Lung (tissue), 12 donors: Measurements from ENCODE around the gene EVI5. TPM values are rescaled to one million over a fixed set of nuclear protein-coding genes. Genes with fewer than 3 reads are reported as not detected.

Experiments used
- ATAC-seq: fragments of 200-7000 bp; cut with Tn5 transposase; one replicate; pipeline ENCODE4 v1.9.1; 2020; ENCODE audit warnings: moderate number of reproducible peaks; ENCODE audit not compliant: insufficient read depth, low FRiP score
- DNase-seq, 3 donors: peaks; one replicate each; pipeline ENCODE4 v3.0.0-alpha.2; 2013 to 2017
- H3K27ac ChIP-seq, 2 donors: one replicate each; pipeline ENCODE4 v1.5.1; 2013; ENCODE audit warnings: mild to moderate bottlenecking in 2 of 2, moderate library complexity in 2 of 2, control low read depth in 1 of 2, inconsistent platforms in 1 of 2, low read depth in 1 of 2, low read length in 1 of 2
- H3K27me3 ChIP-seq, 3 donors: one replicate each; pipeline ENCODE4 v1.5.1; 2013; ENCODE audit warnings: low read length in 2 of 3; ENCODE audit not compliant: control insufficient read depth in 3 of 3, insufficient read depth in 3 of 3
- H3K36me3 ChIP-seq, 4 donors: one replicate each; pipeline ENCODE4 v1.5.1; 2013; ENCODE audit warnings: low read length in 4 of 4, mild to moderate bottlenecking in 1 of 4, moderate library complexity in 1 of 4; ENCODE audit not compliant: control insufficient read depth in 4 of 4, insufficient read depth in 4 of 4
- H3K4me1 ChIP-seq, 5 donors: one replicate each; pipeline ENCODE4 v1.5.1; 2013; ENCODE audit warnings: low read length in 5 of 5, mild to moderate bottlenecking in 2 of 5, moderate library complexity in 1 of 5; ENCODE audit not compliant: control insufficient read depth in 5 of 5, insufficient read depth in 5 of 5
- H3K4me3 ChIP-seq: one replicate; pipeline ENCODE4 v1.5.1; 2013; ENCODE audit warnings: mild to moderate bottlenecking, control low read depth, moderate library complexity
- H3K9ac ChIP-seq, 2 donors: one replicate each; pipeline ENCODE4 v1.5.1; 2013; ENCODE audit warnings: low read length in 2 of 2, control low read depth in 1 of 2; ENCODE audit not compliant: insufficient read depth in 1 of 2
- H3K9me3 ChIP-seq, 4 donors: one replicate each; pipeline ENCODE4 v1.5.1; 2013; ENCODE audit warnings: low read length in 3 of 4, mild to moderate bottlenecking in 1 of 4, moderate library complexity in 1 of 4; ENCODE audit not compliant: control insufficient read depth in 4 of 4, insufficient read depth in 3 of 4
- WGBS, 2 donors: extraction: QIAGEN DNeasy Blood & Tissue Kit; methylation state at CpG; one replicate each; pipeline ENCODE4 v1.1.7; 2013; 5-methylcytosine and 5-hydroxymethylcytosine counted together
- polyA plus RNA-seq, 2 donors: library from polyadenylated mRNA; stranded (reverse); fragments of 200-250 nt; gene quantifications; one replicate each; pipeline ENCODE4 v1.2.1, GENCODE V29; 2013
- total RNA-seq, 2 donors: library from RNA; depleted of rRNA in 1 of 2; stranded (reverse); fragments of >200 nt in 1 of 2; gene quantifications; one replicate each; pipeline ENCODE4 v1.2.1, GENCODE V29; 2014 to 2021
- TF ChIP-seq, protein P1 (sequence below): IDR thresholded peaks from 2 replicates; pipeline ENCODE4 v1.5.1; 2012; ENCODE audit warnings: mild to moderate bottlenecking; ENCODE audit errors: control extremely low read depth, extremely low read depth
- donor health status: control.
- donor health status: control.
- donor health status: Bipolar disorder and iron deficiency.
- donor health status: healthy.
- donor health status: DM: yes; HTN: yes; CAD: no.

The EVI5 gene
- total and polyA plus RNA-seq, 4 donors: 4.9 to 88.8 (median 25.1) TPM

DNA sequence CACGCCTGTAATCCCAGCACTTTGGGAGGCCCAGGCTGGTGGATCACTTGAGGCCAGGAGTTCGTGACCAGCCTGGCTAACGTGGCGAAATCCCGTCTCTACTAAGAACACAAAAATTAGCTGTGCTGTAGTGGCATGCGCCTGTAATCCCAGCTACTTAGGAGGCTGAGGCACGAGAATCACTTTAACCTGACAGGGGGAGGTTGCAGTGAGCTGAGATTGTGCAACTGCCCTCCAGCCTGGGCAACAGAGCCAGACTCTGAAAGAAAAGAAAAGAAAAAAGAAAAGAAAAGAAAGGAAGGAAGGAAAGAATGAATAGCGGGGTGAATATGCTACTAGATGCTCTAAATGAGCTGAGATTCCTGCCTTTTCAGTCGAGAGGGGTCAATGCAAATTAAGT lies 305.3 kb downstream of the EVI5 start:
- Histone ChIP-seq H3K27me3 (peaks cover 2 to 83% (median 73%) of the 10 kb centered on the region in 3 donors), H3K4me1 (peaks cover 0 to 43% (median 15%) of the 10 kb centered on the region in 5 donors), H3K9ac (no peak overlapping the region), H3K27ac (no peak overlapping the region), H3K36me3 (no peaks in the 10 kb centered on the region), H3K9me3 (peaks cover 0 to 7% (median 0%) of the 10 kb centered on the region in 4 donors), H3K4me3 (no peak overlapping the region)
- 75 to 91% methylated on average over 9 of the region's 9 CpGs for WGBS, 2 donors
- DNase-seq (no peak), ATAC-seq (no peak)
- TF ChIP-seq, protein P1, sequence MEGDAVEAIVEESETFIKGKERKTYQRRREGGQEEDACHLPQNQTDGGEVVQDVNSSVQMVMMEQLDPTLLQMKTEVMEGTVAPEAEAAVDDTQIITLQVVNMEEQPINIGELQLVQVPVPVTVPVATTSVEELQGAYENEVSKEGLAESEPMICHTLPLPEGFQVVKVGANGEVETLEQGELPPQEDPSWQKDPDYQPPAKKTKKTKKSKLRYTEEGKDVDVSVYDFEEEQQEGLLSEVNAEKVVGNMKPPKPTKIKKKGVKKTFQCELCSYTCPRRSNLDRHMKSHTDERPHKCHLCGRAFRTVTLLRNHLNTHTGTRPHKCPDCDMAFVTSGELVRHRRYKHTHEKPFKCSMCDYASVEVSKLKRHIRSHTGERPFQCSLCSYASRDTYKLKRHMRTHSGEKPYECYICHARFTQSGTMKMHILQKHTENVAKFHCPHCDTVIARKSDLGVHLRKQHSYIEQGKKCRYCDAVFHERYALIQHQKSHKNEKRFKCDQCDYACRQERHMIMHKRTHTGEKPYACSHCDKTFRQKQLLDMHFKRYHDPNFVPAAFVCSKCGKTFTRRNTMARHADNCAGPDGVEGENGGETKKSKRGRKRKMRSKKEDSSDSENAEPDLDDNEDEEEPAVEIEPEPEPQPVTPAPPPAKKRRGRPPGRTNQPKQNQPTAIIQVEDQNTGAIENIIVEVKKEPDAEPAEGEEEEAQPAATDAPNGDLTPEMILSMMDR: no peak

DNA sequence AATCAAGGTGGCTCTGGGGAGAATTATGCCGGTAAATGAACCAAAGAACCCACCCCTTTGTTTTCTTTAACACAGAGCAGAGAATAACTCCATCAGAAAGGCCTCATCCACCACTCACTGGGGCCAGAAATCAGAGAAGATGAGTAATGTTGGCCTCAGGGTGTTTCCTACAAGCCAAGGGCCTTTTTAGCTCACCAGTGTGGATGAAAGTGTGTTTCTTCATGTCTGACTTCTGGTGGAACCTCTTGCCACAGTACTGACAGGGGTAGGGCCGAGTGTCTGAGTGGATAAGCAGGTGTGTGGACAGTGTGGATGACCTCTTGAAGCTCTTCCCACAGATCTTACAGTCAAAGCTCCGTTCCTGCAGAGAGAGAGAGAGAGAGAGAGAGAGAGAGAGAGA lies 306.5 kb downstream of the EVI5 start:
- H3K9ac ChIP-seq: no peak overlapping the region
- no peaks in the 10 kb centered on the region for H3K36me3 ChIP-seq
- 74 to 79% methylated on average over 3 of the region's 3 CpGs for WGBS, 2 donors
- DNase-seq (no peak), ATAC-seq (no peak)
- TF ChIP-seq, protein P1: no peak
- peaks cover 0 to 33% (median 15%) of the 10 kb centered on the region in 5 donors for H3K4me1 ChIP-seq
- H3K9me3 ChIP-seq: peaks cover 0 to 6% (median 0%) of the 10 kb centered on the region in 4 donors
- no peak overlapping the region for H3K4me3 ChIP-seq
- H3K27me3 ChIP-seq: peaks cover 2 to 75% (median 62%) of the 10 kb centered on the region in 3 donors
- no peak overlapping the region for H3K27ac ChIP-seq

DNA sequence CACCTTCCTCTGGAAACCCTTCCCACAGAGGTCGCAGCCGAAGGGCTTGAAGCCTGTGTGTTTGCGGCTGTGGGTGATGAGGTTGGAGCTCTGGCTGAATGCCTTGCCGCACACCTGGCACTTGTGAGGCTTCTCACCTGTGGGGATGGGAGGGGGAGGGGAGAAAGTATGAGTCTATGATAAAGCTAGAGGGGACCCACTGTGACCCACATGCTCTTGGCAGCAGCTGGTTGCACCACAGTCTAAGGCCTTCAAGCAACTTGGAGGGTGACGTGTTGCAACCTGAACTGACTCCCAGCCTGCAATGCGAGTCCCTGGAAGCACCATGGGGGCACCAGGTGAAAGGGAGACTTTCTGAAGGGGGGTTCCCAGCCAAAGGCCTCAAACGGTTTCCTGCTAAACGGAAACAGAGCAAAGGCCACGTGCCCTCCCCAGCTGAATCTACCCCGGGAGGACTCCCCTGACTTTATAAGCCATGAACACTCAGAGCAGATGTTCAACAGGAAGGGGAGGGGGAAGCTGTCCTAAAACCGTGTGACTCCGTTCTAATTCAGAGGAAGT lies 308.8 kb downstream of the EVI5 start:
- Histone ChIP-seq H3K4me1 (peaks cover 0 to 11% (median under 1%) of the 10 kb centered on the region in 5 donors), H3K36me3 (no peaks in the 10 kb centered on the region), H3K4me3 (no peak overlapping the region), H3K27ac (no peak overlapping the region), H3K9me3 (peaks cover 0 to 5% (median 0%) of the 10 kb centered on the region in 4 donors), H3K27me3 (peaks cover under 1 to 56% (median 46%) of the 10 kb centered on the region in 3 donors), H3K9ac (no peak overlapping the region)
- WGBS, 2 donors: 38 to 58% methylated on average over 12 of the region's 12 CpGs
- TF ChIP-seq, protein P1: no peak
- no peak for ATAC-seq
- DNase-seq: no peak

DNA sequence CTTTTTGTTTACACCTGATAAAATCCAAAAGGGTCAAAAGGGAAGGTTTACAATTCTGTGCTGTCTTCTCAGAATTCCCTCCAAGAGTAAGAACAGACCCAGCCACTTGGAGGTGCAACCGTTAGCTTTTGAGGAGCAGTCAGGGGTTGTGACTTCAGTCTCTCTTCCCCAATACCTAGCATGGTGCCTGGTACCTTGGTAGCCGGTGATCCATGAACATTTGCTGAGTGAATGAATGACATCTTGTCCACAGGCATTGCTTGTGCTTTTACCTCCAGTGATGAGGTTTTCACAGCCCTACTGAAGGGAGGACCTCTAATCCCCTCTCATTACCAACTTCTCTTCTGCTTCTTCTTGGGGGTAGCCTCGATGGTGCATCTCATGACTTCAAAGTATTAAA lies 309.9 kb downstream of the EVI5 start:
- no peak overlapping the region for H3K27ac ChIP-seq

More for the DNA sequence above, 309.9 kb downstream of the EVI5 start:
- H3K36me3 ChIP-seq: no peaks in the 10 kb centered on the region
- H3K4me1 ChIP-seq: no peaks in the 10 kb centered on the region
- no peaks in the 10 kb centered on the region for H3K9me3 ChIP-seq
- H3K4me3 ChIP-seq: no peak overlapping the region
- no peak overlapping the region for H3K9ac ChIP-seq
- no peak for ATAC-seq
- no peak for DNase-seq
- TF ChIP-seq, protein P1: no peak
- 78 to 79% methylated on average over 3 of the region's 3 CpGs for WGBS, 2 donors
- H3K27me3 ChIP-seq: peaks cover 0 to 45% (median 39%) of the 10 kb centered on the region in 3 donors
